Measurements from ENCODE around the gene OXSM. TPM values are rescaled to one million over a fixed set of nuclear protein-coding genes. Genes with fewer than 3 reads are reported as not detected.
A peak's percentile ranks its signal among the peaks of the same experiment; 100 is the strongest.

The OXSM gene
- 8.8 to 10.0 TPM (median 9.2 TPM) in 3 replicates for total RNA-seq
- long read RNA-seq, transcript OXSM-201 (3 exons, 1,519 nt): major isoform, 18 of 21 reads
- long read RNA-seq, partial matches to known transcripts: 0 of 21 reads
- long read RNA-seq, other reads (novel, unspliced or antisense): 0 of 21 reads

DNA sequence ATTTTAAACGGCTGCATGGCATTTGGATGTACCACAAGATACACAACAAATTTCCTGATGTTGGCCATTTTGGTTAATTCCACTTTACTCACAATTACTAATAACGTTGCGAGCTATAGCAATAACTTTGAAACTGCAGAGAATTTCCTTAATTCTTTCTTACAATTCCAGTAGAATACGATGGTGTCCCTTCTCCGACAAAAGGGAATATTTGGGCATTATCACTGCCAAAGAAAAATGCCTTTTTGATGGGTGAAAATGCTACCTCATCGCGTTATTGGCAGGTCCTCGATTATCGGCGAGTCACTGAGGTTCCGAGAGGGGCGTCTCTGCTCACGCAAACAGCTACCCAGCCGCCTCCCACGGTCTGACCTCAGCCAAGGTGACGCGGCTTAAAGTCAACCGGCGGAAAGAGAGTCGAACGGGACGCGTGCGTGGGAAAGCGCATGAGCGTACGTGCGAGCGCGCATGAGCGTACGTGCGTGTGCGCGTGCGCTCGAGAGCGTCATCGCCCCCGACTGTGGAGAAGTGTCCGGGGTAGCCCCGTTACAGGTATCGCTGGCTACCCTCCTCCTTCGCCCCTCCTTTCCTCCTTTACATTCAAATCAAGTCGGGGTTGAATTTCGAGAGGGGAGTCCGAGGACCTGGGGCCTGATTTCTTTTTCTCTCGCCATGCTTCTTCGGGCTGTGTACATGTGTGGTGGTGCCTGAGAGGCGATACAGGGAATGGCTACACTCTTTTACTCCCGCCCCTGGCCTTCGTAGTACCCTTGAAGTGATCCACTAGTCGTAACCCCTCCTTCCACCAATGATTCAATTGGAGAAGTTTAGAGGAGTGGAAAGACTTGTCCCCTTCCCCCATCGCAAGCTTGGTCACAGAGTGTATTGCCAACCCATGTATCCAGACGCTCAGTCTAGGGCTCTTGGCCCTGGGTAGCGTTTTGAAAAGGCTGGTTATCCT is at the start of gene OXSM:
TSS of gene OXSM (plus strand) at position 495 of the 961 bp plus-strand sequence. CDS start 931 bp downstream, outside the sequence.
- Mint-ChIP-seq H3K4me1 (ENCODE audit: low read depth) (peaks cover 31% of the 10 kb centered on the region), H3K4me3 (ENCODE audit: unreplicated experiment) (peak within 1 kb of the TSS; percentile 88), H3K36me3 (ENCODE audit: low read depth) (peaks cover 5% of the 10 kb centered on the region), H3K27me3 (ENCODE audit: low read depth) (no peaks in the 10 kb centered on the region), H3K27ac (ENCODE audit: unreplicated experiment) (peak within 1 kb of the TSS; percentile 96), H3K9me3 (ENCODE audit: low read depth) (no peaks in the 10 kb centered on the region)
- TF ChIP-seq, protein P1, sequence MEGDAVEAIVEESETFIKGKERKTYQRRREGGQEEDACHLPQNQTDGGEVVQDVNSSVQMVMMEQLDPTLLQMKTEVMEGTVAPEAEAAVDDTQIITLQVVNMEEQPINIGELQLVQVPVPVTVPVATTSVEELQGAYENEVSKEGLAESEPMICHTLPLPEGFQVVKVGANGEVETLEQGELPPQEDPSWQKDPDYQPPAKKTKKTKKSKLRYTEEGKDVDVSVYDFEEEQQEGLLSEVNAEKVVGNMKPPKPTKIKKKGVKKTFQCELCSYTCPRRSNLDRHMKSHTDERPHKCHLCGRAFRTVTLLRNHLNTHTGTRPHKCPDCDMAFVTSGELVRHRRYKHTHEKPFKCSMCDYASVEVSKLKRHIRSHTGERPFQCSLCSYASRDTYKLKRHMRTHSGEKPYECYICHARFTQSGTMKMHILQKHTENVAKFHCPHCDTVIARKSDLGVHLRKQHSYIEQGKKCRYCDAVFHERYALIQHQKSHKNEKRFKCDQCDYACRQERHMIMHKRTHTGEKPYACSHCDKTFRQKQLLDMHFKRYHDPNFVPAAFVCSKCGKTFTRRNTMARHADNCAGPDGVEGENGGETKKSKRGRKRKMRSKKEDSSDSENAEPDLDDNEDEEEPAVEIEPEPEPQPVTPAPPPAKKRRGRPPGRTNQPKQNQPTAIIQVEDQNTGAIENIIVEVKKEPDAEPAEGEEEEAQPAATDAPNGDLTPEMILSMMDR (IDR thresholded peaks at IDR 0.05): no peak
- DNase-seq (ENCODE audit: low spot score): peak; percentile 95

DNA sequence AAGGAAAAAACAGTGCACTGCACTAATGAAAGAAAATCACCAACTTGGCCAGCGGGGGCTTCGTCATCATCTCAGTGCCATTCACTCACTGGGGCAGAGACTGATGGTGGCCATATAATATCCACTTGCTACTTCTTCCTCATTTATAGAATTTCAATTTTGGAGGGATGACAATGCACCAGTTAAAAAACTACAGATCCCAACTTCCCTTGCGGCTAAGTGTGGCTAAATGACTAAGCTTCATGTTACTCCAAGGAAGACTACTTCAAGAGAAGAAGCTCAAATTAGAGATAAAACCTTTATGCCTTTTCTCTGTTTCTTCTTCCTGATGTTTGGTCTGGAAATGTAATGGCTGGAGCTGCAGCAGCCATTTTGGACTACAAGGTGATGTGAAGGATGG is 45.4 kb upstream of the OXSM start:
- no peak for DNase-seq (ENCODE audit: low spot score)
- H3K9me3 Mint-ChIP-seq (ENCODE audit: low read depth): no peaks in the 10 kb centered on the region
- no peak overlapping the region for H3K27ac Mint-ChIP-seq (ENCODE audit: unreplicated experiment)
- peaks cover 25% of the 10 kb centered on the region for H3K36me3 Mint-ChIP-seq (ENCODE audit: low read depth)
- TF ChIP-seq, protein P1 (IDR thresholded peaks at IDR 0.05): no peak
- H3K4me1 Mint-ChIP-seq (ENCODE audit: low read depth): peaks cover 3% of the 10 kb centered on the region
- H3K4me3 Mint-ChIP-seq (ENCODE audit: unreplicated experiment): no peak overlapping the region
- H3K27me3 Mint-ChIP-seq (ENCODE audit: low read depth): no peaks in the 10 kb centered on the region

DNA sequence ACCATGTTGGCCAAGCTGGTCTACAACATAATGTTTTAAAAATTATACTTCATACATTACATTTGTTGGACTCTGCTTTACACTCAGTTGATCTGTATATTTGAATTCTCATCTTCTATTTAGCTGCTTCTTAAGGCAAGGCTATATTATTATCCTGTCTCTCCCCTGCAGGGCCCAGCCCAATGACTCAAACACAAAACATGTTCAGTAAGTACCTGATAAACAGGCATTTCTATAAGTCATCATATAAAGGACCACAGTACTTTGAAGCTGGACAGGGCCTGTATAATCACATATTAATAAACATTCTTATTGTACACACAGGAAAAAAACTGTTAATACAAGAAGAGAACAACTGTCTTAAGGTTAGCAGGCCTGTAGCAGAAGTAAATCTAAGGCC is 42.9 kb upstream of the OXSM start:
- H3K36me3 Mint-ChIP-seq (ENCODE audit: low read depth): peaks cover 41% of the 10 kb centered on the region
- H3K27me3 Mint-ChIP-seq (ENCODE audit: low read depth): no peaks in the 10 kb centered on the region
- no peak overlapping the region for H3K27ac Mint-ChIP-seq (ENCODE audit: unreplicated experiment)
- peaks cover 3% of the 10 kb centered on the region for H3K4me1 Mint-ChIP-seq (ENCODE audit: low read depth)
- DNase-seq (ENCODE audit: low spot score): no peak
- no peak overlapping the region for H3K4me3 Mint-ChIP-seq (ENCODE audit: unreplicated experiment)
- TF ChIP-seq, protein P1 (IDR thresholded peaks at IDR 0.05): no peak
- H3K9me3 Mint-ChIP-seq (ENCODE audit: low read depth): no peaks in the 10 kb centered on the region

DNA sequence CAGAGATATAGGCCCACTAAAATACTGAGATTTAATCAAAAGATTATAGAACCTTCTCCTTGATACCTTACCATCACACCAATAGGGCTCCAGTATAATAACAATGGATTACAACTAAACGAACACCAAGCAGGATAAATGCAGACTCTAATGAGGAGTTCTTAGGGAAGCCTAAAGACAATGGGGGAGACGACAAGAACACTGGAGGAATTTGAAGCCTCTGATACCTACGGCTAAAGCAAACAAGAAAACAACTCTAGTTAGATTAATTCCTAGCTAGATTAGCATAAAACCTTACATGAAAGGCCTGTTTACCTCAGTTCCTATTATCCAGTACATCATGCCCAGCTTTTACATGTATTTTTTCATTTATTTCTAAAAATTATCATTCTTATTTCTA is 41.7 kb upstream of the OXSM start:
- H3K9me3 Mint-ChIP-seq (ENCODE audit: low read depth): no peaks in the 10 kb centered on the region
- TF ChIP-seq, protein P1 (IDR thresholded peaks at IDR 0.05): no peak
- H3K27me3 Mint-ChIP-seq (ENCODE audit: low read depth): no peaks in the 10 kb centered on the region
- H3K27ac Mint-ChIP-seq (ENCODE audit: unreplicated experiment): no peak overlapping the region
- no peak for DNase-seq (ENCODE audit: low spot score)
- peaks cover 41% of the 10 kb centered on the region for H3K36me3 Mint-ChIP-seq (ENCODE audit: low read depth)
- peaks cover 3% of the 10 kb centered on the region for H3K4me1 Mint-ChIP-seq (ENCODE audit: low read depth)
- no peak overlapping the region for H3K4me3 Mint-ChIP-seq (ENCODE audit: unreplicated experiment)

DNA sequence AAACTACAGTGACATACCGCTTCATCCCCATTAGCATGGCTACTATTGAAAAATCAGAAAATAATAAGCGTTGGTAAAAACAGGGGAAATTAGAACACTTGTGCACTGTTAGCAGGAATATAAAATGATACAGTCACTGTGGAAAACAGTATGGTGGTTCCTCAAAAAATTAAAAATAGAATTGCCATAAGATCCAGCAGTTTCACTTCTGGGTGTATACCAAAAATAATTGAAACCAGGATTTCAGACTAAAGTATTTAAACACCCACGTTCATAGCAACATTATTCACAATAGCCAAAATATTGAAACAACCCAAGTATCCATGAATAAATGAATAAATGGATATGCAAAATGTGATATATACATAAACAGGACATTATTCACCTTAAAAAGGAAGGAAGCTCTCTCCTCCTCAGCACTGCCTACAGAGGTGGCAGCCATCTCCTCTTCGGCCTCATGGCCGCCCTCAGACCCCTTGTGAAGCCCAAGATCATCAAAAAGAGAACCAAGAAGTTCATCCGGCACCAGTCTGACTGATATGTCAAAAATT is 40.8 kb upstream of the OXSM start:
- DNase-seq (ENCODE audit: low spot score): no peak
- no peaks in the 10 kb centered on the region for H3K9me3 Mint-ChIP-seq (ENCODE audit: low read depth)
- H3K36me3 Mint-ChIP-seq (ENCODE audit: low read depth): peaks cover 38% of the 10 kb centered on the region
- H3K27ac Mint-ChIP-seq (ENCODE audit: unreplicated experiment): no peak overlapping the region
- peaks cover 3% of the 10 kb centered on the region for H3K4me1 Mint-ChIP-seq (ENCODE audit: low read depth)
- no peaks in the 10 kb centered on the region for H3K27me3 Mint-ChIP-seq (ENCODE audit: low read depth)
- TF ChIP-seq, protein P1 (IDR thresholded peaks at IDR 0.05): no peak
- H3K4me3 Mint-ChIP-seq (ENCODE audit: unreplicated experiment): no peak overlapping the region
